ENCODE results near the gene SPRR3. TPM values are rescaled to one million over a fixed set of nuclear protein-coding genes. Genes with fewer than 3 reads are reported as not detected.

SPRR3 gene, protein sequence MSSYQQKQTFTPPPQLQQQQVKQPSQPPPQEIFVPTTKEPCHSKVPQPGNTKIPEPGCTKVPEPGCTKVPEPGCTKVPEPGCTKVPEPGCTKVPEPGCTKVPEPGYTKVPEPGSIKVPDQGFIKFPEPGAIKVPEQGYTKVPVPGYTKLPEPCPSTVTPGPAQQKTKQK
- not detected in 2 replicates for total RNA-seq (2014; rRNA removed; shearing (Covaris generic); ENCODE audit: low replicate concordance)

DNA sequence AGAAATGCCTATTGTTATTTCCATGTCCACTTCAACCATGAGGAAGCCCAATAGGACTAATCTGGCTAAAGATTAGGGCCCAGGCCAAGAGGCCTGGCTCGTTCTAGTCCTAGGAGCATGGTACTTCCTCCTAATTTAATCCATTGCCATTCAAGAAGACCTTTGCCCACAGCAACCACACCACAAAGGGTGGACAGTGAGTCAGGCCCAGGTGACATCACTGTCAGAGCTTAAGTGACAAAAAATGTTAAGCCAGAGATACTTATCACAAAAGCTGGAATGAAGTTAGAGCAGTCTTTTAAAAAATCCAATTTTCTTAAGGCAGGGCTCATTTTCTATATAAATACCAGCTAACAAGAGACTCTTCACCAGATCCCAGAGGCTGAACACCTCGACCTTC, at the start of gene SPRR3:
Gene SPRR3, plus strand, starts transcription at position 368 of the 400 bp plus-strand sequence. CDS start 1,272 bp downstream, outside the sequence.
- no peaks in the 10 kb centered on the region; the same call in 1 of the 2 replicates for H3K27me3 ChIP-seq
- H3K9me3 ChIP-seq: no peaks in the 10 kb centered on the region
- DNase-seq: no peak
- no peak within 1 kb of the TSS for H3K4me3 ChIP-seq
- H3K36me3 ChIP-seq: no peaks in the 10 kb centered on the region

DNA sequence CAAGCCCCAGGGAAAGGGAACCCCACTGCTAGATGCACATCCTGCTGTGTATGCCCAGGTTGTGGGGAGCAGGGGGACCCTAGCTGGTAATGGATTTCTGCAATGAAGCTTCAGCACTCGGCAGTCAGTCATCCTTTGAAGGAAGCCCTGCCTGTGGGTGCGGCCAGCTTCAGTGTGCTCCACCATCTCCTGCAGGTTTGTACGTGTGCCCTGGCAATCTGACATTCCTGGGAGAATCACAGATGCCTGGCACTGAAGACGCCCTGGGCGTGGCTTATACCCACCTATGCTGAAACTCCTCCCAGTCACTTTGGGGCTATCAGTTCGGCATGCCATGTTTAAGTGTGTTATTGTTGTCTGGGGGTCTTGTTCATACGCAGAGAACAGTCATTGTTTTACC, 47.8 kb upstream of the SPRR3 start:
- Histone ChIP-seq H3K27me3 (peaks cover 11% of the 10 kb centered on the region), H3K9me3 (no peaks in the 10 kb centered on the region), H3K4me3 (no peak overlapping the region), H3K36me3 (no peaks in the 10 kb centered on the region)
- no peak for DNase-seq

DNA sequence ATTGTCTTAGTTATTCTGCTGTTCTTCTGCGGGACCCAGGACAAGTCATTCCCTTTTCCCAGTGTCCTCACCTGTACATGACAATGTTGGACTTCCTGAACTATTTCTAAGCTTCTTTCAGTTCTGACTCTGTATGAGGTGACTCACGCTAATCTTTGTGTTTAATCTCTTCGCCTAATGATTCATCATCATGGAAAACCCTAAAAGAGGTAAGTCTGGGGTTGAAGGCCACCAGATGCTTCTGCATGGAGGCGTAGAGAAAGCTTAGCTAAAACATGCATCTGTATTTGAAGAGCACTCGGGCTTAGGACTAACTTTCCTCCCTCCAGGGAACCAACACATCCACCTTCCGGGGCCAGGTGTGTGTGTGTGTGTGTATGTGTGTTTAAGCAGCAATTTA, 47.1 kb upstream of the SPRR3 start:
- DNase-seq: no peak

DNA sequence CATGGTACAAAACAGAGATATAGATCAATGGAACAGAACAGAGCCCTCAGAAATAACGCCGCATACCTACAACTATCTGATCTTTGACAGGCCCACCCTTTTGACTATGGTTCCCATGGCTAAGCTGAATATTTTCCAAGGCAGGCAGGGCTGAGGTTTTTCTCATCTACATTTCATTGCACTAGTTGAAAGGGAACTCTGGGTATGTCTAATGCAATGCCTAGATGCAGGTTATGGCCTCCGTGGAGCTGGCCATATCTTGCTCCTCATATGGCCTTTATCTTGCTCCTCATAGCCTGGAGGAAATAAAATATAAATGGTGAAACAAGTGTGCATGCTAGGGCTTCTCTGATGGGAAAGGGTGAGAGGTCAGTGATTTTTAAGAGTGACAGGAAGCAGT, 44.0 kb upstream of the SPRR3 start:
- Histone ChIP-seq H3K36me3 (no peaks in the 10 kb centered on the region), H3K4me3 (no peak overlapping the region), H3K9me3 (no peaks in the 10 kb centered on the region), H3K27me3 (peaks cover 2% of the 10 kb centered on the region; the same call in 1 of the 2 replicates)
- DNase-seq: no peak

More for the DNA sequence above, 47.1 kb upstream of the SPRR3 start:
- H3K4me3 ChIP-seq: no peak overlapping the region
- no peaks in the 10 kb centered on the region for H3K36me3 ChIP-seq
- H3K27me3 ChIP-seq: peaks cover 11% of the 10 kb centered on the region
- H3K9me3 ChIP-seq: no peaks in the 10 kb centered on the region

DNA sequence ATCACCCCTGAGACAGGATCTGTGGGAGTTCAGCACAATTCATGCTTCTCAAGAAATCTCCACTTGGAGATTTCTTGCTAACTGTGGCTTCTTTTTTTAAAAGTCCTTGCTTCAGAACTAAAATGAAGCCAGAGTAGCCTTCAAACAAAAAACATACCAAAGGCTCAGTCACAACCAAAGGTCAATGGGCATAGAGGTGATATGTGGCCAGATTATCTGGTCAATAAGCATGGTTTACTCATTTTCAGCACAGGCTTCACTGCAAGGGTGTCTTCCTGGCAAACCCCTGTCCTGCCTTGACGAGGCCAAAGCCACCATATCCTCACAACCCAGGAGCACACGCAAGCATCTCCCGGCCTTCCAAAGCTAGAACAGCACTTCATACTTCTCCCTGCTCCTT, 42.3 kb upstream of the SPRR3 start:
- no peak overlapping the region for H3K4me3 ChIP-seq
- no peak for DNase-seq
- H3K36me3 ChIP-seq: no peaks in the 10 kb centered on the region
- H3K9me3 ChIP-seq: no peaks in the 10 kb centered on the region
- no peaks in the 10 kb centered on the region for H3K27me3 ChIP-seq

DNA sequence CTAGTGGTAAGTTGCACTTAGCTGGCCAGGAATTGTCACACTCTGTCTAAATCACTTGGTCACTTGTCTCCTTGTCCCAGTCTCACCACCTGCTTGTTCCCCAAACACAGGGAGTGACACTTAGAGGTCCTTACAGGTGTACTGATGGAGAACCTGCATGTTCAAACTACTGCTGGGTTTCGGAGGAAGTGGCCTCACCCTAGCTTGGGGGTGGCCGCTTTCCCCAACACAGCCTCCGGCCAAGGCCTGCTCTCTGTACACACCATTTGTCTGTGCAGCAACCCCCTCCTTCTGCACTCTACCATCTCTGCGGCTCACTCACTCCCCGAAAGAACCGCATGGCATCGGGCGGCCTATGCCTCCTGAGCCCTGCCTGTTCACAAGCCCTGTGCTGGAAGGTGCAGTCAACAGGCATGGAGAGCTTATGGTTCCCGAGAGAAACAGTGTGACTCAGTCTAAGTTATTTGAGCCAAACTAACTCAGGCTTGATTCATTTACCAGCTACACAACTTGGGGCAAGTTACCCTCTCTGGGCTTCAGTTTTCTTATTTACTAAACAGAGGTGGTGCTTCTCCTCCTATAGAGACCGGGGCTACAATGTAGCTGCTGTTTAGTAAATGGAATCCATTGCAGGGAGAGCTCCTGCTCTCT, 41.6 kb upstream of the SPRR3 start:
- Histone ChIP-seq H3K9me3 (no peaks in the 10 kb centered on the region), H3K27me3 (no peaks in the 10 kb centered on the region)
- DNase-seq: no peak

DNA sequence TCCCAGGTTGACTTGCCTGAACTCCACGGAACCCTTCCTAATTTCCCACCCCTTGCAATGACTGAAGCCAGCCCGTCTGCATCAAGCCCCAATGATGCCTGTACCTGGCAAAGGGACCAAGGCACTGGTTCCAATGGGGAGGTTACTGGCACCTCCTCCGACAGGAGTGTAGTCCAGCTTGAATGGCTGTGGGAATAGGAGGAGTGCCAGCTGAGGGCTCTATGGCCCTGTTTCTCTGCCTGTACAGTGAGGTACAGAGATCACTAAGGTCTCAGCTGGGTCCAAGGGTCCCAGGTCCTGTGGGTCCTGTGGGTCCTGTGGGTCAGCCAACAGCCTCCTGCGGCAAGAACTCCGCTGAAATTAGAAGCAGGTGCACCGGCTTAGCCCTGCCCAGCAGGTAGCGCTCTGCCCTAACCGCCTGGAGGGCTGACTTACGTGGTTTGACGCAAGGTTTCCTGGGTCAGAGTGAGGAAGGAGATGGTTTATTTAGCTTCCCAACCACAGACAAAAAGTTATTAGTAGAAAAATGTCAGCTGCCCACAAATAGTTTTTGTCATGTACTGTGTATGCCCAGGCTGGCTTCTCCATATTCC, 41.0 kb upstream of the SPRR3 start:
- no peaks in the 10 kb centered on the region for H3K27me3 ChIP-seq
- no peaks in the 10 kb centered on the region for H3K36me3 ChIP-seq
- no peaks in the 10 kb centered on the region for H3K9me3 ChIP-seq
- no peak overlapping the region for H3K4me3 ChIP-seq
- no peak for DNase-seq

More for the DNA sequence above, 41.6 kb upstream of the SPRR3 start:
- Histone ChIP-seq H3K4me3 (no peak overlapping the region), H3K36me3 (no peaks in the 10 kb centered on the region)

DNA sequence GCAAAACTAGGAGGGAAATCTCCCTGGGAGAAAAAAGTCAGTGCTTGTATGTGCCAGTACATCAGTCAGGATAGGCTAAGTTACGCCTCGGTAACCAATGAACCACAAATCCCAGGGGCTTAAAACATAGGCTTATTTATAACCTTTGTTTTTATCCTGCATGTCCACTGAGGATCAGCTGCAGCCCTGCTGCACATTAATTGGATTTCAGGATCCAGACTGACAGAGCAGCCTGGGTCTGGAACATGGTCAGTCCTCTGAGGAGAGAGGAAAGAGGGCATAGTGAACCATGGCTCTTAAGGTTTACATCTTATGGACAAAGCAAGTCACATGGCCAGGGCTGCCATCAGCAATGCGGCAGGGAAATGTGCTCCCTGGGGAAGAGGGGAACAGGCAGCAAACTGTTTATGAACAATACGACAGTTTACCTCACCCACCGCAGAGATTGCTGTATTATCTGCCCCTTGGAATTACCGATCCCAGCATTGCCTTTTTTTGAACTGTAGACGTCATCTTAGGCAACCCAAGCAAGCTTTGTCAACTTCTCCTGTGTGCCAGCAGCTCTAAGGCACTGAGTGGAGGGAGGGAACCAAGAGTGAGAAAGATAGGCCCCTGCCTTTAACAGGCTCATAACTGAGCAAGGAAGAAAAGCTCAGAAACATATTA, 40.2 kb upstream of the SPRR3 start:
- no peak for DNase-seq
- Histone ChIP-seq H3K4me3 (no peak overlapping the region), H3K27me3 (no peaks in the 10 kb centered on the region), H3K36me3 (no peaks in the 10 kb centered on the region), H3K9me3 (no peaks in the 10 kb centered on the region)

DNA sequence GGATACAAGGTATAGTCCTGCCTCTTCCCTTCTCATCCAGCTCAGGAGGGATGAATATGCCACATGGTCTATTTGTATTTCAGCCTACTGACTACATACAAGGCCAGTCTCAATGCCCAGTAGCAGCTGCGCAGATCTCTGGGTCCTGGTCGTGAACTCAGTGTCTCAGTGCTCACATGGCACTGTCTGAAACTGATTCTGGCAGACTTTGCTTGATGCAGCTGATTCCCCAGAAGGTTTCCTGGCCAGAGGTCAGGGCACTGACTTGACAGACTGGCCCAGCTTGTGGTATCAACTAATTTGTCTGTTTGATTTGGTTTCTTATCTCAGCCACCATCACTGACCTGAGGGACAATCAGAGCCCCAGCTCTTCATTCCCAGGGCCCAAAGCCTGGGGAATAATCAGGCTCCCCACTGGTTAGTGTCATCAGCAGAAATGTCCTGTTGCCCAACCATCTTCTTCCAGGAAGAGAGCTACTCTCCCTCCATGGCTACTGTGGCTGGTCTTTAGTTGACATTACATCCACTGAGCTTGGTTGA, 38.6 kb upstream of the SPRR3 start:
- Histone ChIP-seq H3K4me3 (no peak overlapping the region), H3K36me3 (no peaks in the 10 kb centered on the region), H3K9me3 (no peaks in the 10 kb centered on the region), H3K27me3 (no peaks in the 10 kb centered on the region)
- DNase-seq: no peak

DNA sequence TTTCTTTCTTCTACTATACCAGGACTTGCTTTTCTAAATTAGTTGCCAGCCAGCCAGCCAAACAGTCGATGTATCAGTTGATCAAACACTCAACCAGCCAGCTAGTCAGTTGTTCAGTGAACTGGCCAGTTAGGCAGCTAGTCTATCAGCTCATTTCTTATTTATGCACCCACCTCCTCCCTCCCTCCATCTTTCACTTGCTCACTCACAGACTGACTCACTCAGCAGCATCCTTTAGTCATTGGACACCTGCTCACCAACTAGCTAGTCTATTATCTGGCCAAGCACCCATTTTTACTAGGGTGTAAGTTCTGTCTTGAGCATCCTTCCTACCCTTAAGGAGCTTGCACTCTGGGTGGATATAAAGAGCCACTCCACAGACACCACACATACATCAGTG, 37.0 kb upstream of the SPRR3 start:
- H3K9me3 ChIP-seq: no peaks in the 10 kb centered on the region
- no peaks in the 10 kb centered on the region for H3K36me3 ChIP-seq
- DNase-seq: no peak
- no peak overlapping the region for H3K4me3 ChIP-seq
- no peaks in the 10 kb centered on the region for H3K27me3 ChIP-seq

DNA sequence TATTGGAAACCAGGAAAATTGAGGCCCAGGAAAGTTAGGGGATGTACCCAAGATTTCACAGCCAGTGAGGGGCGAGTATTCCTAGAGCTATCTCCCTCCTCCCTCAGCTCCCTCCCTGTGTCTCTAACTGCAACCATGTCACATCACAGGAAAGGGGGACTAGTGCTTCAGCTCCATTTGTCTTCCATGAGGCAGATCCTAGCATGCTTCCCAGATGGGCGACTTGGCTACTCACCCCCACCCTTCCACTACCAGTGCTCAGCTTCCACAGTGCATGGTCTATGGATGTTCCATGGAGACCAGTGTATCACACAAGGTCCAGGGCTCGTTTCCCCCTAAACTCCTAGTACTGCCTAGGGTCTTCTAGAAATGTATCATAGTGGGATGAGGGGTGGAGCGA, 35.7 kb upstream of the SPRR3 start:
- Histone ChIP-seq H3K36me3 (no peaks in the 10 kb centered on the region), H3K4me3 (no peak overlapping the region), H3K9me3 (no peaks in the 10 kb centered on the region), H3K27me3 (no peaks in the 10 kb centered on the region)
- DNase-seq: no peak

DNA sequence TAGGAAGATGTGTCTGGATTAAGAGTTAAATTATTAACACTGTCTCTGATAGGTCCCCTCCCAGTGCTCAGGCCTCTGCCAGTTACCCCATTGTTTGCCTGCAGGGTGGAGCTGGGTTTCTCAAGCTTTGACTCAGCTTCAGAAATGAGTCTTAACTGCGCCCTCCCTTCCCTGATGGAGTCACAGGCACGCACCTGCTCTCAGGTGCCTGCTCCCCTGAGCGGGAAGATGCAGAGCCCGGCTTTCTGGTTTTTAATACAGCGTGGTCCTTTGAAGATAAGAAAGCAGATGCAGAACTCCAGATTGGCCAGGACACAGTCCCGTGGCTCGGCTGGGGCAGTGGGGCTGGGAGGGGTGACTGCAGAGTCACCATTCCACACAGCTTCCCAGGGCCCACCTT, 34.3 kb upstream of the SPRR3 start:
- no peak for DNase-seq
- H3K36me3 ChIP-seq: no peaks in the 10 kb centered on the region

DNA sequence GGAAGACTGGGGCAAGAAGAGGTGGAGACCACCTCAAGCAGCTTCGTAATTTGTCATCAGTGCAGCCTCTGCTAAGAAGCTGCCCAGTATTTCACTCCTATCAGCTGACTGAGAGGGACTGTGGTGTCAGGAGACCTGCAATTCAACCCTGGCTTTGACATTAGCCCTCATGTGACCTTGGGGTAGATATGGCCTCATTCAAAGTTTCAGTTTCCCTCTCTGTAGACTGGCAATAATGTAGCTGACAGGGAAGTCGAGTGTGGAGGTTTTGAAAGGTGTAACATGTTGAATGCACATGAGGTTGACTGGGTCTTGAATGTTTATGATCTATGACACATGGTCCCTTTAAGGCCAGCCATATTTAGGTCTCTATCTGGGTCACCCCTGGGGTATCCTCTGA, 33.3 kb upstream of the SPRR3 start:
- no peaks in the 10 kb centered on the region for H3K27me3 ChIP-seq
- no peak for DNase-seq
- H3K9me3 ChIP-seq: no peaks in the 10 kb centered on the region
- no peaks in the 10 kb centered on the region for H3K36me3 ChIP-seq
- no peak overlapping the region for H3K4me3 ChIP-seq

More for the DNA sequence above, 34.3 kb upstream of the SPRR3 start:
- no peak overlapping the region for H3K4me3 ChIP-seq
- H3K9me3 ChIP-seq: no peaks in the 10 kb centered on the region
- no peaks in the 10 kb centered on the region for H3K27me3 ChIP-seq

DNA sequence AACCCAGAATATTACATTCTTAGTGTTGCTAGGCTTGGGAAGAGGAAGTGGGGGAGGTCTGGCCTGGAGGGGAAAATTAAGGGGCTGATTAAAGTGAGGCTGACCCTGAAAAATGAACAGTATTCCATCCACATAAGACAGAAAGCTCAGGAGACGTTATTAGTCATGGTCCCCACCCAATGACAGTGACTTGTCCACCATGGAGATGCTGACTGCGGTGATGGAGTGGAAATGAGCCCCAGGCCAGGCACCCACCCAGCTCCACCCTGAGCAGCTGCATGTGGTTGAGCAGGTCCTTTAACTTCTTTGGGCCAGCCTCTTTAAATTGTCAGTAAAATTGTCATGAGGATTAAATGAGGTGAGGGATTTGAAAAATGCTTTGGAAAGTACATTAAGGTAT, 32.5 kb upstream of the SPRR3 start:
- no peaks in the 10 kb centered on the region for H3K9me3 ChIP-seq
- H3K27me3 ChIP-seq: no peaks in the 10 kb centered on the region
- DNase-seq: no peak
- no peak overlapping the region for H3K4me3 ChIP-seq
- H3K36me3 ChIP-seq: no peaks in the 10 kb centered on the region

DNA sequence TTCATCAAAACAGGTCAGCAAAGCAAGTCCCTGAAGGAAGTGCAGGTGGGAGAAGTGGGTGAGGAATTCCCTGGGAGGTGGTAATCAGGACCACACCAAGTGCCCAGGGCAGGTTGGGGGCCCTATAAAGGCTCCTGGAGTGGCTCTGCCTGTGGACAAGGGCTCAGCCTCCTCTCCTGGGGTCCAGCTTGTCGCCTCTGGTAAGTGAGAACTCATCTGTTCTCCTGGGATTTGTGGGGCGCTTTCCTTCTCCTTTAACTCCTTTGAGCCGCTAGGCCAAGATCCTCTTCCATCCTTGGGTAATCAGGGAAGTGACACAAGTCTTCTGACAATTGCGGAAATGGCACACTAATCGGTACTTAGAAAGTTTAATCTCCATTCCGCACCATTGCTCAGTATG, 31.1 kb upstream of the SPRR3 start, which contains the start of gene SPRR4:
Gene SPRR4, plus strand, starts transcription at position 154 of the 400 bp plus-strand sequence. CDS start 1,243 bp downstream, outside the sequence.
- H3K27me3 ChIP-seq: no peaks in the 10 kb centered on the region
- H3K9me3 ChIP-seq: no peaks in the 10 kb centered on the region
- H3K36me3 ChIP-seq: no peaks in the 10 kb centered on the region
- DNase-seq: no peak
- H3K4me3 ChIP-seq: no peak within 1 kb of the TSS

DNA sequence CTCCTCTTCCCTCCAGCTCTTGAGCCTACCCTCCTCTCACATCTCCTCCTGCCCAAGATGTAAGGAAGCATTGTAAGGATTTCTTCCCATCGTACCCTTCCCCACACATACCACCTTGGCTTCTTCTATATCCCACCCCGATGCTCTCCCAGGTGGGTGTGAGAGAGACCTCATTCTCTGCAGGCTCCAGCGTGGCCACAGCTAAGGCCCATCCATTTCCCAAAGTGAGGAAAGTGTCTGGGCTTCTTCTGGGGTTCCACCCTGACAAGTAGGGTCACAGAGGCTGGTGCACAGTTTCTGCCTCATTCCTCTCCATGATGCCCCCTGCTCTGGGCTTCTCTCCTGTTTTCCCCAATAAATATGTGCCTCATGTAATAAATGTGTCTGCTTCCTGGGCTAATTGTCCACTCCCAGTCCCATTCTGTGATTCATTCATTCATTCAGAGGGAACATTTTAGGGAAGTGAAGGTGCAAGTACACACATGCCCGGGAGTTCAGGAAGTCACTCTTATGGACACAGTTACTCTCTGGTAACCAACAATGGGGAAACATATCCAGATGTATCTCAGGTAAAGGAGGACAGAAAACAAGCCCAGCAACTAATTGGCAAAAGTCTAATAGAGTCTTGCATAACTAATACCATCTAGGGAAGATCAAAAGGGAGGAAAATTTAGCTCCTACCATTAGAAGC, 29.2 kb upstream of the SPRR3 start:
- Histone ChIP-seq H3K4me3 (no peak overlapping the region), H3K36me3 (no peaks in the 10 kb centered on the region), H3K9me3 (no peaks in the 10 kb centered on the region), H3K27me3 (no peaks in the 10 kb centered on the region)
- DNase-seq: no peak

Data from MG63 (cell line).